HL-60/S4 treated with phorbol 12-myristate 13-acetate at 8.2 ng/mL for 4 days and 3 days (cell line): Measurements from ENCODE around the gene TBL1Y.
"Not testable (repeated sequence)": the region's sequence is repeated elsewhere in the genome, so short reads cannot be mapped to it uniquely, and the experiment has no call there.

Experiments
- in situ Hi-C: fragments of 300-500 bp; cut with MboI; formaldehyde crosslinking; loops from 2 replicates; pipeline ENCODE4 v1.15.0; 2022; ENCODE audit warnings: low sequenced_read_pairs

Gene TBL1Y

DNA sequence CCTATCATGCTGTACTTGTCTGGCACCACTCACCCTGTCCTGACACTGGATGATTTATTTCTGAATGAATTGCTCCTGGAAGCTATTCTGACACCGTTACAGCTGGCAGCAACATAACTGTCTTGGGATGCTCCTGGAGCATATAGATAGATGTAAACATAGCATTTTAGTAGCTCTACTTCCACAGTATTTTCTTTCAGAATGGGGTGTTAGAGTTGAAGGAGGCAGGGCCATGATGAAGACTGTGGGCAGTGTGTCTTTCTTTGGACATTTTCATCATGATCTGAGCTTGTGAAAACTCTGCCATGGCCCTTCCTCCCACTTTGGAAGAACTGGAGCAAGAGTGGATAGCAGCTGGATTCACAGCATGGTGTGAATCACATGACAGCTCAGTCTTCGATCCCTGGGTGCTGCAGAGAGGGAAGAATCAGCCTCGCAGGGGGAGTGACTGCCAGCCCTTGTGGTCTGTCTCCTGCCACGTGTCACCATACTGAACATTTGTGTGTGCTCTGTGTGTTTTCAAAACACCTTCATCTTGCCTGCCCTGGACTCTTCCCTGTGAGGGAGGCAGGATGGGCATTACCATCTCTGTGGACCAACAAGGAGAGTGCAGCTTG lies 61.9 kb downstream of the TBL1Y start:
- in situ Hi-C loops, result no loop called here

DNA sequence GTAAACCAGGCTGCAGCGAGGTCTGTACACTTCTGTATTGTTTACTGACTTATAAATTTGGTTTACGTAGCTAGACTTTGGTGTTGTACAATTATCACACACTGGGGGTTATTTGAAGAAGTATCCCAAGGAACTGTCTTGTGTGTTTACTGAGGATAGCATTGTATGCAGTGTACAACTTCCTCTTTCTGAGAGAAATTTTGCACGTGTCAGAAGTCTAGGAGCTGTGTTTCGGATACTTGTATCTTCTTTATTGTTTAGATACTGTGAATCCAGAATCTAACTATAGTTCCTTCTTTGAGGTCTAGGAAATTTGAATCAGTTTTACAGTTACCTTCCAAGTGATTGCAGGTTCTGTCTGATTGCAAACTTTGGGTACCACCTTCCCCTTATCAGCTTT lies 64.5 kb downstream of the TBL1Y start:
- in situ Hi-C loops, result no loop called here

DNA sequence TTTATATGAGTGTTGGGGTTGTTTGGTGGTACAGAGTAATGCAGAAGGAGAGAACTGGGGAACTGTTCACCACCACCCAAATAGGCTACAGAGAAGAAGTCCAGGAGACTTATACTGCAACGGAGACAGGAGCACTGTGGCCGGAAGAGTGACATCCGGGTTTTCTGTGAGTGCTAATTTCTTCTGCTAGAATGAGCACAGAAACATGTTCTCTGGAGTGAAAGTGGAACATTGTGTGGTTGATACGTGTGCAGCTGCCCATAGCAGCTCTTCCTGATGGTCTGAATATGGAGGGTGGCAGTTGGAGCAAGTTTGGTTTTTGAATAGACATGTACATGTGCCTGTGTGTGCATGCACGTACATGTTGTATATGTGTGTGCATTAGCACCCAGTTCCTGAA lies 67.3 kb downstream of the TBL1Y start:
- in situ Hi-C loops, result no loop called here

DNA sequence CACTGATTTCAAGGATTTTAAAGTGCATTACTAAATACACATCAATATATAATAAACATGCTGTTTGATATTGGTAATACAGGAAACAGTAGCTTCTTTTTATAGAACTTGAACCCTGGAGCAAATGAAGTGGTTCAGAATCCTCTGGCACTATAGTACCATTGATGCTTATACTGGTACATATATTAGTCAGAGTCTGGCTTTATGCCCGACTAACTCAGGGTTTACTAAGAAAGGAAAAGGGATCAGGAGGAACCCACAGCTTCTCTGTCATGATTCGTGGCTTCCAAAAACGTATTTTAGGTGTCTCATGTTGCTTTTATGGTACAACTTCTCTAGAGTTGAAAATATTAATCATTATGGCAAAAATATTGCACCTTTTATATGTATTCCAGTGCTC lies 72.7 kb downstream of the TBL1Y start:
- in situ Hi-C loops, result no loop called here

DNA sequence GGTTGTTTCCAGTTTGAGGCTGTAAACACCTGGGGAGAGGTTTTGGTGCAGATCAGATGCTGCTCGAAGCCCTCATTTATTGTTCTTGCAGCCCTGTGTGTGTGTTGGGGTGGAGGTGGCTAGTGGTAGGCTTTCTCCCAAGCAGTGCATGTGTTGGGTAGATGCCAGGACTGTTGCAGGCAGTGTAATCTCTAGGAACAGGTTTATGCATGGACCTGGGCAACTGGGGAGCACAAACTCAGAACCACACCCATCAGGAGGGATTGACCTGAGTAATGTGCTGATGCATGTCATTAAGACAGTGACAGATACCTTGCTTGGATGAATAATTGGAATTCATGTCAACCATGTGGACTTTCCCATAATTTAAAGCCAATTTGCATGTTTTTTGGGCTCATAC lies 77.3 kb downstream of the TBL1Y start:
- in situ Hi-C loops, result no loop called here

DNA sequence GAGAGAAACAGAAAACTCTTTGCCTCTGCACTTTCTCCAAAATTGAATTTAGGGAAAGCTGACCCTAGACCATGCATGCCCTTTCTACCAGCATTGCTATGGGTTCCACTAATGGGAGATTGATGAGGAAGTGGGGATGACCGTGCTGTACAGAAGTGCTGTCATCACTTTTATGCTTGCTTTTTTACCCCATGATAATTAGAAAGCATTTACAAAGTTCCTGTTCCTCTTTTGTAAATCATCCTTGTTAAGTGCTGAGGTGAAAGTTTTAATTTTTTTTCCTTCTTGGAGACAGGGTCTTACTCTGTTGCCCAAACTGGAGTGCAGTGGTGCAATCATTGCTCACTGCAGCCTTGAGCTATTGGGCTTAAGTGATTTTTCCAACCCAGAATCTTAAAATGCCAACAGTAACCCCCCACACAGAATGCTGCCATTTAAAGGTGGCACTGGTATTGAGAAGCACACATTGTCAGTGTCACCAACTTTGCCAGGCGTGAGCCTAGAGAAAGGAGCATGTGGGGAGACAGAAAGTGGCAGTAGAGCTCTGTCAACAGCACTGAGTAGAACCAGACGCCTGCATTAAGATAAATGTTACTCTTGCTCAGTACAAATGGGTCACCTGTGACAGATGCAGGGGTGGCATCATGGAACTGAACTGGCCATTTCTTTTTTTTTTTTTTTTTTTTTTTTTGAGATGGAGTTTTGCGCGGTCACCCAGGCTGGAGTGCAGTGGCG lies 79.6 kb downstream of the TBL1Y start:
- in situ Hi-C loops, result no loop called here

DNA sequence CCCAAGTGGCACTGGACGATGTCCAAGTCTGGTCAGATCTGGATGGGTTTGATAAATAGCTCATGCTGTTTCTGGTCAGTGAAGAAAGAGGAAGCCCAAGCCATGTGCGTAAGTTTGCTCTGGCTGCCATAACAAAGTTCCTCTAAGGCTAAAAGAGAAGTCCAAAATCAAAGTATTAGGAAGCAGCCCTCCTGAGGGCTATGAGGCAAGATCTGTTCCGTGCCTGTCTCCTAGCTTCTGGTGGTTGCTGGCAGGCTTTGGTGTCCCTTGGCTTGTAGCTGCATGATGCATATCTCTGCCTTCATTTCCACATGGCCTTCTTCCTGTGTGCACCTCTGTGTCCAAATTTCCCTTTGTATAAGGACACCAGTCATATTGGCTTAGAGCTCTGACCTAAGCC lies 81.5 kb downstream of the TBL1Y start:
- in situ Hi-C loops, result no loop called here

DNA sequence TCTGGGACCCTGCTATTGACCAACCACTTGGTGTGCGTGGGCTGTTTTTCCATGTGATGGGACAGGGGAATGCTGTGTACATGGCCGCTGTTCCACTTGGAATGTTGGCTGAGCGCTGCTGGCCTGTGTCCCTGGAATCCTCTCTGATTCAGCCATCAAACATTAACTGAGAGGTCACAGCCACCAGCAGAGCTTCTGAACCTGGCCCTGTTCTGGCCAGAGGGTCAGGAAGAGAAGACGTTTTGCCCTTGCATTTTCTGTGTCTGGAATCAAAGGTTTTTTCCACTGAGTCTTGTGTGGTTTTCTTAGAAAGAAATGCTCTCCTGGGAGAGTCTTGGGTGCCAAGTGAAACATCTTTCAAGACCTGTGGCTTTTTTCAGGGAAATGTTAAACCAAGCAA lies 85.5 kb downstream of the TBL1Y start:
- in situ Hi-C loops, result no loop called here

DNA sequence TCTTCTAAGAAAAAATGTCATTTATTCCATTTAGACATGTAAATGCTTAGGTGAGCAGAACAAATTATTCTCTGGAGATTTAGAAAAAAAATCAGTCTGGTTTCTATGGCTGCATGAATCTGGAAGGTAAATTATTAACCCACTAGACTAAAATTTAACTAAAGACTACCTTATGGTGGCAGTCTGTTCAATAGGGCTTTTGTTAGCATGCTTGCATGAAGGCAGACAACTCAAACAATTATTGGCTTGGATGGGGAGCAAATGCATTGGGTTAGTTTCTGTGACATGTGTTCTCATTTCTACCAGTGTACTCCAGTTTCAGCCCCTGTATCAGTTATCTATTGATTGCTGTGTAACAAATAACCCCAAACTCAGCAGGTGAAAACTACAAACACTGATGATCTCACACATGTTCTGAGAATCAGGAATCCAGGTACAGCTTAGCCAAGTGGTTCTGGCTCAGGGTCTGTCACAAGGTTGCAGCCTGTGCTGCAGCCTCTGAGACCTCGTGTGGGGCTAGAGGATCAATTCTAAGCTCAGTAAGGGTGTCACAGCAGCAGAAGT lies 87.1 kb downstream of the TBL1Y start:
- in situ Hi-C loops, result no loop called here

DNA sequence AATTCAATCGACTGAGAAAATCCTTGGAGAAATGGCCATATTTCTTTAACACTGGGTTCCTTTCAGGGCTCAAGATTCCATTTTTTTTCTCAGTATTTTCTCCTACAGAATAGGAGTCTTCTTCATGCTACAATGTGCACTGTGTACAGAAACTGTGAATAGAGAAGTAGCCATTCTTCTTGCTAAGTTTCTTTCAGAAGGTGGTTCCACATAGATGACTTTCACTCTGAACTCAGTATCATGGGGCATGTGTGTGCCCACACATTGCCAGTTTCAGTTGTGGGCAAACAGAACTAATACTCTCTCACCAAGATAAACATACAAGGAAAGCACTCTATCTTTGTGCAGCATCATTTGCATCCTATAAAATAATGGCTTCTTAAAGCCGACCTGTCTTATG lies 89.4 kb downstream of the TBL1Y start:
- in situ Hi-C loops, result no loop called here

DNA sequence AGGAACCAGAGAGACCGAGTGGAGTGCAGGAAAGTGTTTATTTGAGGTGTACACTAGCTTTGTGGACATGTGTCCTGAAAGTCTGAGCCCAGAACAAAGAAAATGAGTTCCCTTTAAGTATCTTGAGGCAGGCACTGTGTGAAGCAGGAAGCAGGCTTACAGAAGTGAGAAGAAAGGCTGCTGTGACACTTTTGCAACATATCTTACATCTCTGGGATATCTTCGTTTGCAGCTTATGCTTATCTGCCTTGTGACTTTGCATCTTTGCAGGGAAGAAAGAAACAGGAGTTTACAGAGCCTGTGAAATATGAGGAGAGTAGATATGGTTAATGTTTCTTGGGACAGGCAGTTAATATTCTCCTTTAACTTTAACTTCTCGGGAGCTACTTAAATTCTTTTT lies 92.1 kb downstream of the TBL1Y start:
- in situ Hi-C loops, result no loop called here

DNA sequence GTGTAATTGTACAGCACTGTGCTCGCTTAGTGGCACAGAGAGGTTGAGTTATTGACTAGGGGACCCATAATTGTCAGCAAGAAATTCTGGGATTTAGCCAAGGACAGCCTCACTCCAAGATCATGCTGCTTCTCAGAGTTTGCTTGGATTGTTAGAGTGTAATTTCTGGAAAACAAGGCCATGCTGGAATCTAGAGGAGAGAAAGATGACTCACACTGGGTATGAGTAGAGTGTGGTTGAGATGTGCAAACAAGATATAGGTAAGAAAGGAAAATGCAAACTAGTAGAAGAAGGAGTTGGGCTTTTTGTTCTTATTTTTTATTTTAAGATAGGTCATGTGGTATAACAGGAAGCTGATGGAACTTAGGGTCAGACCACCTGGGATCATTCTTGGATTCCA lies 97.4 kb downstream of the TBL1Y start:
- in situ Hi-C loops, result no loop called here

DNA sequence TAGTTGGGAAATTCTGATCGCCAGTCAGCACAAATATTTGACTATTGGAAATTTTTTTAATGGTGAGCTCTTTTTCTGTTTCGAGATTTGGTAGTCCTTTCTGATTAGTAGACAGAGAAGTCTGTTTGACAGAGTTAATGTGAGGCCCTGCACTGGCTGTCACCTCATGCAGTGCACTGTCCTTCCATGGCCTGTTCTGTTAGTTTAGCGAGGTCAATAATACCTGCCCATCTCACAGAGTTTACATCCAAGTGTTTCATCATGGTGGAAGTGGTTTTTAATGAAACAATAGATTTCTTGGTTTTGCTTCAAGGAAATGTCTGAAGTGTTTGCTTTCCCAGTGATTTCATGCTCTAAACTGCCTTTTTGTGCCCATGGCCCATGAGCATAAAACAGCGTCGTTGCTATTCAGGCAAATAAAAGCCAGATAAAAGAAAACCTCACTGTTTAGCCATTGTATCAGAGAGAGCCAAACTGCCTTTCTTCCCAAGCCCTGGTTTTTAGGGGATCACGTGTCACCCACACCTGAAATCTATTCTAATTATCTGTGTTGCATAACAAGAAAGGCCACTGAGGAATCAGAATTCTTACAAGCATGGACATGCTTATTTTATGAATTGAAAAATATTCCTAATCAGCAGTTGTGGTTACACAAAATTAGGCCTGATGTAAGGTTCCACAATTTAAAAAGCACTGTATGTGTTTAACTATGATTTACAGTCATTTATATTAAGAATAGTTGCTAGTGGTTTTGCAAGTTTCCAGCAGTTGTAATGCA lies 98.3 kb downstream of the TBL1Y start:
- in situ Hi-C loops, result no loop called here

DNA sequence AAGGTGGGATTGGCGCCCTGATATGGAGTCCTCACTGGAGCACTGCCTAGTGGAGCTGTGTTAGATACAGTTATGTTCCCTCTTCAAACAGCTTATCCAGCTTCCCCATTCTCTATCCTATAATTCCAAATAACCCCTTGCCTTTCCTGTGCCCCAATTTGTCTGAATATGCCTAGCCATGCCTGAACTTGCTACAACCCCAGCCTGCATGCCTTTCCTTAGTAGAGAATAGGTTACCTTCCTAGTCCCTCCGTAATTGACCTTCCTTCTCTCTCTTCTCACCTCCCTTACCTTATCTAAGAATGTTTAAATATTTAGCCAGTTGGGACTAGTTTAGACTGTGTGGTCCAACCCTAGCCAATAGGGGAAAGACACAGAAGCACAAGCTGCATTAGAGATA lies 102.6 kb downstream of the TBL1Y start:
- in situ Hi-C loops, result no loop called here

DNA sequence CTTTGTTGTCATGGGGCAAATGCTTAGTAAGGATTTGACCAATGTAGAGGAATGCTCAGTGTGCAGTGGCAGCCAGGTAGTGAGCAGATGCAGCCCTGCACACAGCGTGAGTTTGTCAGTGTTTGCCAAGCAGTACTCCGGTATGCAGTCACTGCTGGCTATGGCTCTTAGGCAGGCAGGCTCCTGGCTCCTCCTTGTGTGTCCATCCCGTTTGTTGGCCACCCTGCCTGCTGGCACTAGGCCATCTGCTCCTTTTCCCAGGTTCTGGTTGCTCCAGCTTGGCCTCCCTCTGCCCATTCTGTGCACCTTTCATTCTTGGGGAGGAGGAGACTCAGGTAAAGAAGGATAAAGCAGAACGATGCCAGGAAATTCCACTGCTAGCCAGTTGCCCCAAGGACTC lies 106.0 kb downstream of the TBL1Y start:
- in situ Hi-C loops, result no loop called here

DNA sequence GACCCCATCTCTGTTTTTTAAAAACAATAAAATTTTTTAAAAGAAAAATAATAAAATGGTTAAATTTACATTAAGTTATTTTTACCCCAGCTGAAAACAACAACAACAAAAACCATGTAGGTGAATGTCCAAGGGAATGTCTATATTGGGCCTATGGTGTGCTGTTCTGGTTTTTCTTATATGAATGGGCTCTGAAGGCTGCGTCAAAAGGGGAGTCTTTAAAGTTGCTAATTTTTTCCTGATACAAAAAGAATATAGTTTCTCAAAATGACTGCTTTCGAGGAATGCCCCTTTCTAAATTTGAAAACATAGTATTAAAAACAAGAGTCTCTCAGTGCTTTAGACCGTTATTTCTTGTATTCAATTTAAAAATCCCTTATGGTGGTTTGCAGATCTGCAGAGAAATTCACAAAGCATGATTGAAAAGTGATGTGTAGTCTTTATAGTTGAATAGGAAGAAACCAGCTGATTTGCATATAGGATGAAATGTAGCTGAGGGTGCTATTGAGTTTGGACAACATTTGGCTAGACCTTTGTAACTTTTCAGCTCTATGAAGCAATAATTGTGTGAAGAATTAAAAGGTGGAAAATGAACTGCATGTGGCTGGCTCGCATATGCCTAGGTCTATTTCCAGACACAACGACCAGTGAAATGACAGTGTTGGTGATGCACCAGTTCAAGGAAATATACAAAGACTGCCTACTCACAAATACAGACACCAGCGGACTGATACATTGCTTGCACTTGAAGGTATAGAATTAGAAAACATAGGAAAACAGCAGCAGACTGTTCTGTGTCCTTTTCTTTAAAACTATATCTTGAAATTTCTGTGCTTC lies 107.0 kb downstream of the TBL1Y start:
- in situ Hi-C loops, result no loop called here

DNA sequence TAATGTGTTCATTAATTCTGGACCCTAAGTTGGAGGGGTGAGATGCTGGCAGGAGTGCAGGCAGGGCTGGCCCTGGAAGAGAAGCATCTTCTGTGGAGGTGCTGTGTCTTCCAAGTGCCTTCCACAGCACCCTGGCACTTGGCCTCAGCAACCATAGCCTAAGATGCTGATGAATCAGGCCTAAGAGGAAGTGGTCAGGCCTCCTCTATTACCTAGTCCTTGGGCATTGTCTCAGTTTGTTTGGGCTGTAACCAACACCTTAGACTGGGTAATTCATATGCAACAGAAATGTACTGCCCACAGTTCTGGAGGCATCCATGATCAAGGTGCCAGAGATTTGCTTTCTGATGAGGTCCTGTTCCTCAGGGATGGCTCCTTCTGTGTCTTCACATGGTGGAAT lies 128.5 kb downstream of the TBL1Y start:
- in situ Hi-C loops, result no loop called here

DNA sequence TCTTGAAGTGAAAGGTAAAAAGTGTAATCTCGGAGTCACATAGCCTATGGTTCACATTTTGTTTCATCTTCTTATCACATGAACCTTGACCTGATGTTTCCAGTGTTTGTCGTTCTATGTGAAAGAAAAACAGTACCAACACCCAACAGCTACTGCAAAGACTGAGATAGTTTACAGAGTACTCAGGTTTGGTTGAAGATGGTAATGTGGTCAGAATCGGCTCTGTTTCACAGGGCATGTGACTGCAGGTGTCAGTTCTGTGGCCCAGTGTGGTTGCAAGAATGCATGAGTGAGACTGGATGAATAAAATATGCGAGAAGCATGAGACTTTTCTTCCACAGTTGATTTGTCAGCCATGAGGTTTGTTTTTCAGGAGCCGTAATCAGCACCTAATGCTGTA lies 130.2 kb downstream of the TBL1Y start:
- in situ Hi-C loops, result no loop called here

DNA sequence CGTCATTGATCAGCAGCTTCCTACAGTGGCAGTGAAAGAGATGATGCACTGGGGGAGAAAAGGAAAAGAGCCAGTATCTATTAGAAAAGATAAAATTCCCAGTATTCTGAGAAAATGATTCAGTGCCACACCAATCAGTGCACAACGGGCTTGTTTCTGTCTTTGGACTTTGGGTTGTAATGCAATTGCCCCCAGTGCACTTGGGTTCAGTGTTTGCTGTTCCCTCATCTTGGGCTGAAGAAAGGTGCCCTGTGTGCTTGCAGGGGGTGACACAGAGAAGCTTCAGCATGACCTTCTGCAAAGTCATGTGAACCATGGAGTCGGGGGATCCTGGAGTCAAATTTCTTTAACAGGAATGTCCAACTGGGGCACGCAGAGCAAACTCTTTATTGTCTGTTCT lies 131.5 kb downstream of the TBL1Y start:
- in situ Hi-C loops, result no loop called here

DNA sequence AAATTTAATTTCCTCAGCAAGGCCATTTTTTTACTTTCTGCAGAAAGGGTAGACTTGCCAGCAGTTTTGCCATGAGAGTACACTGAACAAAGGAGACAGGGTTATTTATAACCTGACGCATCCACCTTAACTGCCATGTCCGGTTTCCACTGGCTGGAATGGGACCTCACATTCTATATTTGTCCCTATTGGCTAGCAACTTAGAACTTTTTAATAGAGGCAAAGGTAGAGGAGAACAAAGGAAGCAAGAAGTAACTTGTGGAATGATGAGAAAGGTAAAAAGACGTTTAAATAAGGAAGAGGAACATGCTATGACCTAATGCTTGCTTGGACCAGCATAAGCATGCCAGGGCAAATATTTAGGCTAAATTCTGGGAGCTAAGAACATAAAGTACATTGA lies 142.0 kb downstream of the TBL1Y start:
- in situ Hi-C loops, result not testable (repeated sequence)

DNA sequence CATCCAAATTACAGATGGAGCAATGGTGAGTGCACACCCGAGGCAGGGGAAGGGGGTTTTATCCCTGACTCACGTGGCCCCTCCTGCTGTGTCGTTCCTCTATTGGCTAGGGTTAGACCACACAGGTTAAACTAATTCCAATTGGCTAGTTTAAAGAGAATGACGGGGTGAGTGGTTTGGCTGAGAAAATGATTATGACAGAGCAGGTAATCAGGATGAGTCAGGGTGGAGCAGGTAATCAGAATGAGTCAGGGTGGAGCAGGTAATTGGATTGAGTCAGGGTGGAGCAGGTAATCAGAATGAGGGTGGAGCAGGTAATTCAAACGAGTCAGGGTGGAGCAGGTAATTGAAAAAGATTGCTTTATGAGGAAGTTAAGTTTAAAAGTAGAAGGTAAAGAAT lies 146.4 kb downstream of the TBL1Y start:
- in situ Hi-C loops, result no loop called here
